H1 (cell line): ENCODE measurements around the gene KLHL30. TPM values are rescaled to one million over a fixed set of nuclear protein-coding genes. Genes with fewer than 3 reads are reported as not detected.

Source experiments
- CTCF ChIA-PET: fragments of 300-600 bp; sonication (Branson Sonifier 250); formaldehyde crosslinking; loops from one replicate; lab custom pipeline; 2021; ENCODE audit not compliant: partially characterized antibody; lab: Charles Lee
- POLR2A ChIA-PET: fragments of 300-600 bp; sonication (Branson Sonifier 250); formaldehyde crosslinking; loops from one replicate; lab custom pipeline; 2021; ENCODE audit warnings: inconsistent platforms; ENCODE audit not compliant: partially characterized antibody; lab: Charles Lee
- DNase-seq, 2 experiments: peaks; one replicate each; pipeline versions ENCODE4 v3.0.0 to v3.0.0-alpha.2; 2010 to 2022; ENCODE audit warnings: low spot score in 2 of 2, low read depth in 1 of 2, mixed read lengths in 1 of 2
- FAIRE-seq: peaks from 2 replicates; lab custom pipeline; 2011; peaks lifted over from hg19 to GRCh38; lab: Jason Lieb, UNC
- H2AFZ ChIP-seq: 2 replicates; pipeline ENCODE4 v1.8.1; 2012; ENCODE audit warnings: low read length, inconsistent platforms
- H2AK5ac ChIP-seq: 2 replicates; pipeline ENCODE4 v1.6.1; 2013; ENCODE audit warnings: low read depth, low read length
- H2BK120ac ChIP-seq: replicated peaks from 2 replicates; pipeline ENCODE3; 2013; ENCODE audit warnings: low read depth, low read length, inconsistent platforms
- H2BK12ac ChIP-seq: 2 replicates; pipeline ENCODE4 v1.6.1; 2013; ENCODE audit warnings: low read depth, low read length
- H2BK15ac ChIP-seq: 2 replicates; pipeline ENCODE4 v1.6.1; 2013; ENCODE audit warnings: low read length
- H2BK20ac ChIP-seq: 2 replicates; pipeline ENCODE4 v1.6.1; 2013; ENCODE audit warnings: low read length
- H2BK5ac ChIP-seq: 2 replicates; pipeline ENCODE4 v1.6.1; 2013; ENCODE audit warnings: low read depth, low read length
- H3K14ac ChIP-seq: 2 replicates; pipeline ENCODE4 v1.6.1; 2013; ENCODE audit warnings: inconsistent platforms; ENCODE audit not compliant: insufficient read length
- H3K18ac ChIP-seq: 2 replicates; pipeline ENCODE4 v1.6.1; 2013; ENCODE audit warnings: low read length; ENCODE audit errors: extremely low read depth
- H3K23ac ChIP-seq: 2 replicates; pipeline ENCODE4 v1.6.1; 2013; ENCODE audit warnings: inconsistent platforms; ENCODE audit not compliant: insufficient read length
- H3K23me2 ChIP-seq: 2 replicates; pipeline ENCODE4 v1.6.1; 2013; ENCODE audit warnings: low read depth, low read length
- H3K27ac ChIP-seq: 2 replicates; pipeline ENCODE4 v1.6.1; 2011; ENCODE audit warnings: low read depth, low read length, inconsistent platforms
- H3K27me3 ChIP-seq, 4 experiments: replicated peaks in 1 of 4; 1 replicate in 1 of 4; 2 replicates in 3 of 4; pipeline versions ENCODE4 v1.6.1 to v1.8.1; 2011 to 2013; ENCODE audit warnings: low read length in 3 of 4, mild to moderate bottlenecking in 3 of 4, inconsistent platforms in 2 of 4, mixed read lengths in 2 of 4, moderate library complexity in 1 of 4; ENCODE audit not compliant: control insufficient read depth in 3 of 4, insufficient read depth in 3 of 4; ENCODE audit errors: extremely low read depth in 1 of 4
- H3K36me3 ChIP-seq, 4 experiments: 2 replicates each; pipeline versions ENCODE4 v1.6.1 to v1.8.1; 2011 to 2013; ENCODE audit warnings: mild to moderate bottlenecking in 4 of 4, low read length in 3 of 4, moderate library complexity in 2 of 4, control low read depth in 1 of 4, inconsistent platforms in 1 of 4; ENCODE audit not compliant: insufficient read depth in 4 of 4, control insufficient read depth in 2 of 4
- H3K4ac ChIP-seq: replicated peaks from 2 replicates; pipeline ENCODE3; 2013; ENCODE audit warnings: low read length, low read depth, mixed read lengths, inconsistent platforms; ENCODE audit not compliant: insufficient read length
- H3K4me1 ChIP-seq, 4 experiments: replicated peaks in 1 of 4; 1 replicate in 1 of 4; 2 replicates in 3 of 4; pipeline versions ENCODE4 v1.6.1 to v1.8.1; 2011 to 2013; ENCODE audit warnings: low read length in 3 of 4, inconsistent platforms in 2 of 4, mixed read lengths in 1 of 4; ENCODE audit not compliant: insufficient read depth in 4 of 4, control insufficient read depth in 3 of 4
- H3K4me2 ChIP-seq, 2 experiments: 2 replicates each; pipeline versions ENCODE4 v1.6.1 to v1.8.1; 2011 to 2013; ENCODE audit warnings: low read depth in 2 of 2, low read length in 2 of 2, control low read depth in 1 of 2, inconsistent platforms in 1 of 2, mild to moderate bottlenecking in 1 of 2; ENCODE audit not compliant: insufficient read depth in 1 of 2
- H3K4me3 ChIP-seq, 4 experiments: fragments of 200-600, 300-600 bp in 1 of 4; sonication (generic), shearing (Covaris generic), sonication (Bioruptor Twin) in 1 of 4; 2 replicates each; pipeline versions ENCODE4 v1.5.1 to v1.8.1; 2011 to 2016; ENCODE audit warnings: low read length in 4 of 4, low read depth in 3 of 4, control low read depth in 2 of 4, inconsistent platforms in 2 of 4, mild to moderate bottlenecking in 2 of 4, mixed read lengths in 1 of 4, moderate library complexity in 1 of 4; ENCODE audit not compliant: insufficient read depth in 2 of 4; ENCODE audit errors: extremely low read depth in 1 of 4
- H3K56ac ChIP-seq: replicated peaks from 2 replicates; pipeline ENCODE3; 2013; ENCODE audit warnings: low read depth, mild to moderate bottlenecking, mixed read lengths, low read length, inconsistent platforms; ENCODE audit not compliant: insufficient read length
- H3K79me1 ChIP-seq: 2 replicates; pipeline ENCODE4 v1.6.1; 2013; ENCODE audit warnings: low read depth, low read length, control low read depth
- H3K79me2 ChIP-seq, 2 experiments: 2 replicates each; pipeline versions ENCODE4 v1.6.1 to v1.8.1; 2012 to 2013; ENCODE audit warnings: low read length in 2 of 2, mild to moderate bottlenecking in 2 of 2, inconsistent platforms in 1 of 2; ENCODE audit not compliant: insufficient read depth in 2 of 2, control insufficient read depth in 1 of 2
- H3K9ac ChIP-seq, 4 experiments: replicated peaks in 1 of 4; 1 replicate in 1 of 4; 2 replicates in 3 of 4; pipeline versions ENCODE4 v1.6.1 to v1.8.1; 2011 to 2013; ENCODE audit warnings: low read depth in 3 of 4, low read length in 3 of 4, control low read depth in 2 of 4, mild to moderate bottlenecking in 2 of 4, moderate library complexity in 2 of 4, inconsistent platforms in 1 of 4; ENCODE audit errors: extremely low read depth in 1 of 4
- H3K9me3 ChIP-seq, 2 experiments: 2 replicates each; pipeline versions ENCODE4 v1.6.1 to v1.8.1; 2012 to 2013; ENCODE audit warnings: mild to moderate bottlenecking in 2 of 2, moderate library complexity in 2 of 2, control low read depth in 1 of 2, inconsistent platforms in 1 of 2, low read depth in 1 of 2, low read length in 1 of 2, mixed read lengths in 1 of 2; ENCODE audit not compliant: insufficient read depth in 2 of 2
- H4K20me1 ChIP-seq, 2 experiments: replicated peaks in 1 of 2; 2 replicates each; pipeline versions ENCODE3 to v1.8.1; 2011 to 2013; ENCODE audit warnings: inconsistent platforms in 2 of 2, low read length in 2 of 2, mild to moderate bottlenecking in 1 of 2; ENCODE audit not compliant: insufficient read depth in 2 of 2, control insufficient read depth in 1 of 2
- H4K5ac ChIP-seq: 2 replicates; pipeline ENCODE4 v1.6.1; 2013; ENCODE audit warnings: low read length, low read depth, mixed read lengths, inconsistent platforms; ENCODE audit not compliant: insufficient read length
- H4K8ac ChIP-seq: 2 replicates; pipeline ENCODE4 v1.8.0; 2013; ENCODE audit warnings: mild to moderate bottlenecking, moderate library complexity, low read length, inconsistent platforms; ENCODE audit not compliant: insufficient read depth; ENCODE audit errors: extremely low read depth
- H4K91ac ChIP-seq: replicated peaks from 2 replicates; pipeline ENCODE3; 2013; ENCODE audit warnings: low read length, mixed read lengths, inconsistent platforms; ENCODE audit not compliant: insufficient read length
- BCL11A ChIP-seq, 2 experiments: IDR thresholded peaks; one replicate each; pipeline ENCODE4 v1.6.1; 2011; ENCODE audit warnings: low read depth in 2 of 2, low read length in 2 of 2, mild to moderate bottlenecking in 2 of 2
- CBX5 ChIP-seq: fragments of 300-800, 300-1000 bp; sonication (generic); IDR thresholded peaks from 2 replicates; pipeline ENCODE4 v1.7.1; 2016; ENCODE audit warnings: antibody characterized with exemption, low read length, low read depth
- CHD2 ChIP-seq: IDR thresholded peaks from 2 replicates; pipeline ENCODE4 v1.6.1; 2012; ENCODE audit warnings: low read length, improper control_type of control experiment
- POLR2A ChIP-seq, 2 experiments: IDR thresholded peaks; 1 replicate in 1 of 2; 2 replicates in 1 of 2; pipeline ENCODE4 v1.6.1; 2011; ENCODE audit warnings: low read depth in 2 of 2, low read length in 2 of 2, mild to moderate bottlenecking in 2 of 2; ENCODE audit errors: control extremely low read depth in 1 of 2
- USF2 ChIP-seq: IDR thresholded peaks from 2 replicates; pipeline ENCODE4 v1.6.1; 2011; ENCODE audit warnings: low read length, improper control_type of control experiment
- WGBS, 2 experiments: shearing (Covaris generic) in 1 of 2; methylation state at CpG; one replicate each; pipeline versions ENCODE4 v1.1.6 to v1.1.7; 2013 to 2015; ENCODE audit warnings: low lambda C conversion rate in 2 of 2, mixed read lengths in 2 of 2, inconsistent platforms in 1 of 2, low coverage in 1 of 2, missing lambda C conversion rate in 1 of 2; ENCODE audit not compliant: insufficient replicate concordance in 2 of 2, insufficient coverage in 1 of 2, insufficient read length in 1 of 2; ENCODE audit errors: extremely low coverage in 1 of 2, missing lambda C conversion rate in 1 of 2; 5-methylcytosine and 5-hydroxymethylcytosine counted together
- polyA plus RNA-seq, 7 experiments: library from polyadenylated mRNA; depleted of rRNA in 3 of 7; stranded (reverse) in 5 of 7; unstranded in 2 of 7; fragments of >200 nt in 5 of 7; fragments of 200-250 nt in 2 of 7; gene quantifications; 1 replicate in 5 of 7; 2 replicates in 1 of 7; 4 replicates in 1 of 7; pipeline versions ENCODE4 v1.2.1 to v1.2.3, GENCODE V29; 2011 to 2013; ENCODE audit warnings: missing spikeins in 2 of 7, mixed read lengths in 2 of 7
- total RNA-seq: library from RNA; stranded (reverse); fragmentation: NEBNext Ultra II Directional; extraction: Animal tissue kit (Norgen Biotek cat#: 25700); gene quantifications from 2 replicates; pipeline ENCODE4 v1.2.1, GENCODE V29; 2021

KLHL30 gene
- total and polyA plus RNA-seq, 2 of the 8 experiments (the other 6 are each of a cell fraction or from before 2014, with no cell fraction given) = not detected

DNA sequence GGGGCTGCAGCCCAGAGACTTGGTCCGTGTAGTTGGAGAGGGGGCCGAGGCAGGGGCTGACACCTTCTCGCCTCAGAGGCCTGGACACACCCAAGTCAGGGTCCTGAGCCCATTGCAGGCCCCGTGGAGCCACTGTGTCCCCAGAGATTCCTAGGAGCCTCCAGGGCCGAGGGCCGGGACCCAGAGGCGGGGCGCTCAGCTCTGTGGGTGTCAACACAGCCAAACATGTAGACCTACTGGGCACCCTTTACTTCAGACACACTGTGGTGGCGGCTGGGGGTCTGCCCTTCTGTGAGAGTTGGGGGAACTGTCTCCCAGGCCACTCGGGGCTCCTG, 38.8 kb upstream of the KLHL30 start:
- Histone ChIP-seq H3K56ac (no peak overlapping the region), H4K8ac (no peak overlapping the region), H2BK12ac (no peak overlapping the region), H3K27ac (no peak overlapping the region), H3K36me3 (peaks cover 0 to 8% (median 3%) of the 10 kb centered on the region in 4 experiments; a peak in 3 of 8 replicates), H3K79me1 (no peaks in the 10 kb centered on the region), H2AK5ac (no peak overlapping the region), H3K9me3 (no peaks in the 10 kb centered on the region), H3K9ac (no peak overlapping the region), H3K79me2 (no peaks in the 10 kb centered on the region), H2BK20ac (no peak overlapping the region), H2BK120ac (no peak overlapping the region), H3K4ac (no peak overlapping the region), H4K5ac (no peak overlapping the region), H3K23ac (no peak overlapping the region), H3K27me3 (no peaks in the 10 kb centered on the region), H3K4me1 (peaks cover 0 to 21% (median 13%) of the 10 kb centered on the region in 4 experiments; a peak in 6 of 7 replicates), H3K14ac (no peak overlapping the region), H3K4me2 (no peak overlapping the region), H3K18ac (no peak overlapping the region), H3K4me3 (no peak overlapping the region), H3K23me2 (no peaks in the 10 kb centered on the region), H2BK15ac (no peak overlapping the region), H2AFZ (no peak overlapping the region), H2BK5ac (no peak overlapping the region), H4K91ac (no peak overlapping the region), H4K20me1 (no peaks in the 10 kb centered on the region)
- WGBS, 2 experiments = 94% methylated on average over 10 of the region's 10 CpGs; no CpG with 5 or more reads in 1 of the 2 experiments
- POLR2A ChIA-PET = interaction anchor here (0.7 to 3.0 kb wide), 11 partner anchors 9 to 143 kb away, joined by 3 to 23 read pairs (median 4); partner anchors contain the start of genes KLHL30 and SCLY
- FAIRE-seq (no peak), DNase-seq (peak in 1 of 2 experiments; percentile 46)
- TF ChIP-seq CHD2 (no peak), BCL11A (IDR thresholded peaks at IDR 0.05; ENCODE audit: low read depth in 2 of 2, low read length in 2 of 2) (no peak), POLR2A (IDR thresholded peaks at IDR 0.05; ENCODE audit: control extremely low read depth in 1 of 2, low read depth in 2 of 2, low read length in 2 of 2) (peak in 1 of 2 experiments; percentile 34; a peak in 1 of 3 replicates), CBX5 (no peak), USF2 (no peak)
- CTCF ChIA-PET = interaction anchor here (0.6 to 3.0 kb wide), 7 partner anchors 8 to 164 kb away, joined by 3 to 21 read pairs (median 4); no protein-coding TSS in a partner anchor
